K562 (cell line): Measurements from ENCODE around the gene CMIP. TPM values are rescaled to one million over a fixed set of nuclear protein-coding genes. Genes with fewer than 3 reads are reported as not detected.

Experiments
- CREM ChIP-seq: IDR thresholded peaks from 2 replicates; pipeline ENCODE4 v1.6.1; 2014; ENCODE audit warnings: antibody characterized with exemption, low read depth
- DPF2 ChIP-seq: fragments of 450-650 bp; IDR thresholded peaks from 2 replicates; pipeline ENCODE4 v1.6.1; 2016
- E2F6 ChIP-seq, 2 experiments: IDR thresholded peaks; 2 replicates each; pipeline ENCODE4 v1.6.1; 2011; ENCODE audit warnings: borderline replicate concordance in 1 of 2, control low read depth in 1 of 2, low read depth in 1 of 2, low read length in 1 of 2, mild to moderate bottlenecking in 1 of 2, mixed read lengths in 1 of 2, moderate library complexity in 1 of 2; ENCODE audit not compliant: insufficient read depth in 1 of 2, insufficient read length in 1 of 2, poor library complexity in 1 of 2, severe bottlenecking in 1 of 2; ENCODE audit errors: extremely low read depth in 1 of 2
- KLF6 ChIP-seq: fragments of 250-450 bp; sonication (Bioruptor Pico); IDR thresholded peaks from 2 replicates; pipeline ENCODE4 v1.4.0; 2020; ENCODE audit warnings: mild to moderate bottlenecking, moderate library complexity, borderline replicate concordance
- L3MBTL2 ChIP-seq: fragments of 450-650 bp; IDR thresholded peaks from 2 replicates; pipeline ENCODE4 v1.6.1; 2016; ENCODE audit warnings: mild to moderate bottlenecking, moderate library complexity
- RB1 ChIP-seq: fragments of 450-650 bp; IDR thresholded peaks from 2 replicates; pipeline ENCODE4 v1.6.1; 2017; ENCODE audit warnings: low read depth, mild to moderate bottlenecking
- SMC3 ChIP-seq: conservative IDR thresholded peaks from 2 replicates; pipeline ENCODE4 v1.6.1; 2011; ENCODE audit warnings: low read depth, low read length, improper control_type of control experiment; ENCODE audit not compliant: insufficient read depth
- STAG1 ChIP-seq: sonication (generic); formaldehyde crosslinking; IDR thresholded peaks from 2 replicates; pipeline ENCODE4 v1.5.0; 2020; ENCODE audit warnings: missing genetic modification reagents, borderline replicate concordance
- ZNF785 ChIP-seq: fragments of 250-450 bp; sonication (Bioruptor Pico); IDR thresholded peaks from 2 replicates; pipeline ENCODE4 v1.4.0; 2020; ENCODE audit warnings: mild to moderate bottlenecking
- polyA plus RNA-seq, 8 experiments: library from polyadenylated mRNA; depleted of rRNA in 4 of 8; stranded (reverse) in 5 of 8; unstranded in 3 of 8; fragments of >200 nt; fragmentation: Nextera tagmentation in 2 of 8; fragmentation: Illumina TruSeq in 1 of 8; extraction: Ambion mirVana in 2 of 8; extraction: Trizol in 1 of 8; gene quantifications; 2 replicates each; pipeline versions ENCODE4 v1.2.1 to v1.2.3, GENCODE V29; 2011 to 2014; ENCODE audit warnings: inconsistent platforms in 1 of 8, missing spikeins in 1 of 8
- total RNA-seq, 7 experiments: library from RNA; depleted of rRNA in 6 of 7; stranded (reverse); fragments of >200 nt in 6 of 7; fragmentation: Illumina TruSeq in 2 of 7; extraction: Trizol in 2 of 7; gene quantifications; 2 replicates each; pipeline versions ENCODE4 v1.2.1 to v1.2.3, GENCODE V29; 2011 to 2021; ENCODE audit warnings: low replicate concordance in 1 of 7

CMIP gene
- total and polyA plus RNA-seq, 9 of the 15 experiments (the other 6 are each of a cell fraction or from before 2014, with no cell fraction given): 0.94 to 82.5 (median 10.3) TPM

DNA sequence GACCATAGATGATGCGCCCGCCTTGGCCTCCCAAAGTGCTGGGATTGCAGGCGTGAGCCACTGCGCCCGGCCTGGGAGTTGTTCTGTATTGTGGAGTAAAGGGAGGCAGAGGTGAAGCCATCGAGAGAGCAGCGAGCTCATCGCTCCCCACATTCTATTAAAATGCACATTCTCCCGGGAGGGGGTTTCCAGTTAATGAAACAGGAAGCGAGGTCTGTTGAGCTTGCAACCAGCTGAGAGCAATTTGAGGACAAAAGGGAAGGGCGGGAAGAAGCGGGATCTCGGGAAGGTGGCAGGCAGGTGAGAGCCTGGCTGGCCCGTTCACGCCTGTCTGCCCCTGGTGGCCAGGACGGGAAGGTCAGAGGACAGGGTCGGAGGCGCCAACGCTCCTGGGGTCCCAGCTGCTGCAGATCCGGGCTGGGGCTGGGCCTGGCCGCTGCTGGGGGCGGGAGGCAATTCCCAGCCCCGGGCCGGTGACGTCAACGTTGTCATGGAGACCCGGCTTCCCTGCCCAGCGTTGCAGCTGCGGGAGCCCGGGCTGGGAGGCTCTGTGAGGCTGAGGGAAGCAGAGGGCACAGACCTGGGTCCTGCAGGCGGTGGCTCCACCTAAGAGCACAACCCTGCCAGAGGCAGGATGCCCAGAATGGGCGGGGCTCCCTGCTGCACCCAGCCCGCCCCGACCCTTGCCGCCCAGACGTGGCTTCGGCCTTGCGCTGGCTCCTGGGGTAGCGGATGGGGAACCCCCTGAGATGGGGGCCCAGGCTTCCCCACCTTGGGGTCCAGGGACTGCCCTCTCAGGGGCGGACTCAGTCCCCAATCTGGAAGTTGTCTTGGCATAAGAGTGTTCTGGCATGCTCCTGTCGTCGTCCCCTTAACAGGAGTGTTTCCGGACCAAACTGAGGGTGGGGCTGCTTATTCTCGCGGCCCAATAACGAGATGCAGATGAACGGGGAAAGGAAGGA is 285.8 kb downstream of the CMIP start (continued):
- TF ChIP-seq SMC3 (no peak; the same call in 1 of the 2 replicates), E2F6 (IDR thresholded peaks at IDR 0.05; ENCODE audit: borderline replicate concordance in 1 of 2, extremely low read depth in 1 of 2, insufficient read depth in 1 of 2, insufficient read length in 1 of 2, low read depth in 1 of 2, low read length in 1 of 2, poor library complexity in 1 of 2, severe bottlenecking in 1 of 2) (peak; percentile 67 to 90), L3MBTL2 (peak; percentile 87), RB1 (peak; percentile 77; the same call in 1 of the 2 replicates), CREM (peak; percentile 75), KLF6 (CRISPR knock-in tag) (peak; percentile 60; the same call in 1 of the 2 replicates), DPF2 (0 out of 2 replicates have a peak, but pooled peaks have one; percentile 14), STAG1 (CRISPR knock-in tag) (no peak), ZNF785 (no peak)
